Panc1 (cell line): ENCODE data around the gene MRPS9. TPM values are rescaled to one million over a fixed set of nuclear protein-coding genes. Genes with fewer than 3 reads are reported as not detected.

Source experiments
- ATAC-seq: fragments of 200-7000 bp; cut with Tn5 transposase; 2 replicates; pipeline ENCODE4 v1.9.1; 2020; ENCODE audit warnings: mild to moderate bottlenecking, moderate library complexity
- BruUV-seq: library from RNA; stranded (reverse); fragments of 400-500 nt; replicated peaks from 2 replicates; lab custom pipeline; 2021; lab: Mats Ljungman, UMichigan
- CTCF ChIA-PET: fragments of 300-600 bp; sonication (Branson Sonifier 250); formaldehyde crosslinking; loops from one replicate; lab custom pipeline; 2022; ENCODE audit warnings: antibody characterized with exemption; lab: Charles Lee
- POLR2A ChIA-PET: fragments of 300-600 bp; sonication (Branson Sonifier 250); formaldehyde crosslinking; loops from one replicate; lab custom pipeline; 2022; ENCODE audit warnings: antibody characterized with exemption; lab: Charles Lee
- DNase-seq: peaks from one replicate; pipeline ENCODE4 v3.0.0-alpha.2; 2010; ENCODE audit warnings: low read depth, low spot score
- H3K27ac ChIP-seq: 2 replicates; pipeline ENCODE4 v1.5.1; 2011; ENCODE audit warnings: mild to moderate bottlenecking, low read length, inconsistent platforms
- H3K27me3 ChIP-seq: fragments of 200-500 bp; sonication (Bioruptor generic); 2 replicates; pipeline ENCODE4 v1.6.0; 2014; ENCODE audit warnings: low read length, inconsistent platforms; ENCODE audit not compliant: control insufficient read depth, insufficient read depth
- H3K36me3 ChIP-seq: fragments of 200-500 bp; sonication (Bioruptor generic); 2 replicates; pipeline ENCODE4 v1.5.1; 2014; ENCODE audit warnings: inconsistent platforms, mild to moderate bottlenecking, low read length, moderate library complexity; ENCODE audit not compliant: control insufficient read depth, insufficient read depth
- H3K4me1 ChIP-seq: 2 replicates; pipeline ENCODE4 v1.5.1; 2011; ENCODE audit warnings: inconsistent platforms, mild to moderate bottlenecking, low read length, moderate library complexity; ENCODE audit not compliant: control insufficient read depth, insufficient read depth
- H3K4me3 ChIP-seq, 2 experiments: 2 replicates each; pipeline ENCODE4 v1.5.1; 2011 to 2012; ENCODE audit warnings: low read depth in 2 of 2, low read length in 2 of 2, mild to moderate bottlenecking in 2 of 2, inconsistent platforms in 1 of 2, moderate library complexity in 1 of 2
- H3K9me3 ChIP-seq: fragments of 200-500 bp; sonication (Bioruptor generic); 2 replicates; pipeline ENCODE4 v1.5.1; 2014; ENCODE audit warnings: low read depth, mild to moderate bottlenecking, inconsistent platforms, low read length, moderate library complexity; ENCODE audit not compliant: control insufficient read depth, insufficient read depth
- POLR2AphosphoS5 ChIP-seq: IDR thresholded peaks from 2 replicates; pipeline ENCODE4 v1.6.1; 2012; ENCODE audit warnings: mild to moderate bottlenecking, low read depth, low read length, moderate library complexity
- SIN3A ChIP-seq: IDR thresholded peaks from 2 replicates; pipeline ENCODE4 v1.6.1; 2012; ENCODE audit warnings: low read depth, mild to moderate bottlenecking, low read length, moderate library complexity, borderline replicate concordance; ENCODE audit not compliant: insufficient read depth
- TCF7L2 ChIP-seq: IDR thresholded peaks from 2 replicates; pipeline ENCODE4 v1.6.1; 2011; ENCODE audit warnings: mild to moderate bottlenecking, low read depth, low read length, inconsistent platforms
- in situ Hi-C: cut with HindIII; loops from 2 replicates; pipeline ENCODE4 v1.10.0; 2016; ENCODE audit warnings: low sequenced_read_pairs, low pct_unique_long_range_greater_than_20kb
- intact Hi-C: fragments of 100-400 bp; cut with micrococcal nuclease; formaldehyde crosslinking; loops from one replicate; pipeline ENCODE4 v1.10.0; 2022; ENCODE audit not compliant: unreplicated experiment
- total RNA-seq: library from RNA; stranded (reverse); gene quantifications from one replicate; pipeline ENCODE4 v1.2.1, GENCODE V29; 2021; ENCODE audit not compliant: unreplicated experiment
- TF ChIP-seq, protein P1 (sequence below), 2 experiments: IDR thresholded peaks; 2 replicates each; pipeline ENCODE4 v1.6.1; 2011 to 2012; ENCODE audit warnings: low read depth in 2 of 2, control low read depth in 1 of 2, low read length in 1 of 2, mild to moderate bottlenecking in 1 of 2, moderate library complexity in 1 of 2; ENCODE audit not compliant: insufficient read depth in 1 of 2
- TF ChIP-seq, protein P2 (sequence below): fragments of 450-650 bp; IDR thresholded peaks from 2 replicates; pipeline ENCODE4 v1.5.1; 2017; ENCODE audit warnings: mild to moderate bottlenecking

Gene MRPS9
- total RNA-seq, 1 experiment from 2014 or later = 27.4 TPM

DNA sequence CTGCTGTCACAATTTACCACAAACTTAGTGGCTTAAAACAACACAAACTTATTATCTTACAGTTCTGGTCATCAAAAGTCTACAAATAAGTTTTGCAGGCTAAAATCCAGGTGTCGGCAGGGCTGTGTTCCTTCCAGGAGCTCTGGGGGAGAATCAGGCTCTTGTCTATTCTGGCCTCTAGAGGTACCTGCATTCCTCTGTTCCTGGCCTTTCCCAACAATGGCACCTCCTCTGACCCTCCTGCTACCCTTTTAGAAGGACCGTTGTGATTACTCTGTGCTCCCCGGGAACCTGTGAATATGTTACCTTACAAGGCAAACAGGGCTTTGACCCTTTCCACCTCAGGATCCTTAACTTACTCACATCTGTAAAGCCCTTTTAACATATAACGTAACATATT, 98.5 kb downstream of the MRPS9 start:
- ATAC-seq = no peak
- H3K36me3 ChIP-seq = no peaks in the 10 kb centered on the region
- no TSS peak for BruUV-seq
- no peaks in the 10 kb centered on the region for H3K4me1 ChIP-seq
- no peak overlapping the region for H3K27ac ChIP-seq
- POLR2A ChIA-PET = no interaction called here
- TF ChIP-seq, protein P1, sequence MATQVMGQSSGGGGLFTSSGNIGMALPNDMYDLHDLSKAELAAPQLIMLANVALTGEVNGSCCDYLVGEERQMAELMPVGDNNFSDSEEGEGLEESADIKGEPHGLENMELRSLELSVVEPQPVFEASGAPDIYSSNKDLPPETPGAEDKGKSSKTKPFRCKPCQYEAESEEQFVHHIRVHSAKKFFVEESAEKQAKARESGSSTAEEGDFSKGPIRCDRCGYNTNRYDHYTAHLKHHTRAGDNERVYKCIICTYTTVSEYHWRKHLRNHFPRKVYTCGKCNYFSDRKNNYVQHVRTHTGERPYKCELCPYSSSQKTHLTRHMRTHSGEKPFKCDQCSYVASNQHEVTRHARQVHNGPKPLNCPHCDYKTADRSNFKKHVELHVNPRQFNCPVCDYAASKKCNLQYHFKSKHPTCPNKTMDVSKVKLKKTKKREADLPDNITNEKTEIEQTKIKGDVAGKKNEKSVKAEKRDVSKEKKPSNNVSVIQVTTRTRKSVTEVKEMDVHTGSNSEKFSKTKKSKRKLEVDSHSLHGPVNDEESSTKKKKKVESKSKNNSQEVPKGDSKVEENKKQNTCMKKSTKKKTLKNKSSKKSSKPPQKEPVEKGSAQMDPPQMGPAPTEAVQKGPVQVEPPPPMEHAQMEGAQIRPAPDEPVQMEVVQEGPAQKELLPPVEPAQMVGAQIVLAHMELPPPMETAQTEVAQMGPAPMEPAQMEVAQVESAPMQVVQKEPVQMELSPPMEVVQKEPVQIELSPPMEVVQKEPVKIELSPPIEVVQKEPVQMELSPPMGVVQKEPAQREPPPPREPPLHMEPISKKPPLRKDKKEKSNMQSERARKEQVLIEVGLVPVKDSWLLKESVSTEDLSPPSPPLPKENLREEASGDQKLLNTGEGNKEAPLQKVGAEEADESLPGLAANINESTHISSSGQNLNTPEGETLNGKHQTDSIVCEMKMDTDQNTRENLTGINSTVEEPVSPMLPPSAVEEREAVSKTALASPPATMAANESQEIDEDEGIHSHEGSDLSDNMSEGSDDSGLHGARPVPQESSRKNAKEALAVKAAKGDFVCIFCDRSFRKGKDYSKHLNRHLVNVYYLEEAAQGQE (IDR thresholded peaks at IDR 0.05; ENCODE audit: insufficient read depth in 1 of 2, low read depth in 2 of 2, low read length in 1 of 2) = no peak
- TF ChIP-seq, protein P2, sequence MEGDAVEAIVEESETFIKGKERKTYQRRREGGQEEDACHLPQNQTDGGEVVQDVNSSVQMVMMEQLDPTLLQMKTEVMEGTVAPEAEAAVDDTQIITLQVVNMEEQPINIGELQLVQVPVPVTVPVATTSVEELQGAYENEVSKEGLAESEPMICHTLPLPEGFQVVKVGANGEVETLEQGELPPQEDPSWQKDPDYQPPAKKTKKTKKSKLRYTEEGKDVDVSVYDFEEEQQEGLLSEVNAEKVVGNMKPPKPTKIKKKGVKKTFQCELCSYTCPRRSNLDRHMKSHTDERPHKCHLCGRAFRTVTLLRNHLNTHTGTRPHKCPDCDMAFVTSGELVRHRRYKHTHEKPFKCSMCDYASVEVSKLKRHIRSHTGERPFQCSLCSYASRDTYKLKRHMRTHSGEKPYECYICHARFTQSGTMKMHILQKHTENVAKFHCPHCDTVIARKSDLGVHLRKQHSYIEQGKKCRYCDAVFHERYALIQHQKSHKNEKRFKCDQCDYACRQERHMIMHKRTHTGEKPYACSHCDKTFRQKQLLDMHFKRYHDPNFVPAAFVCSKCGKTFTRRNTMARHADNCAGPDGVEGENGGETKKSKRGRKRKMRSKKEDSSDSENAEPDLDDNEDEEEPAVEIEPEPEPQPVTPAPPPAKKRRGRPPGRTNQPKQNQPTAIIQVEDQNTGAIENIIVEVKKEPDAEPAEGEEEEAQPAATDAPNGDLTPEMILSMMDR = no peak
- TF ChIP-seq POLR2AphosphoS5 (no peak), SIN3A (no peak), TCF7L2 (no peak)
- in situ Hi-C loops (no loop called here), intact Hi-C loops (no loop called here)
- no peaks in the 10 kb centered on the region for H3K9me3 ChIP-seq
- DNase-seq = no peak
- no peak overlapping the region for H3K4me3 ChIP-seq
- 0 out of 2 replicates have a peak, but pooled peaks cover 4% of the 10 kb centered on the region for H3K27me3 ChIP-seq
- CTCF ChIA-PET = no interaction called here

DNA sequence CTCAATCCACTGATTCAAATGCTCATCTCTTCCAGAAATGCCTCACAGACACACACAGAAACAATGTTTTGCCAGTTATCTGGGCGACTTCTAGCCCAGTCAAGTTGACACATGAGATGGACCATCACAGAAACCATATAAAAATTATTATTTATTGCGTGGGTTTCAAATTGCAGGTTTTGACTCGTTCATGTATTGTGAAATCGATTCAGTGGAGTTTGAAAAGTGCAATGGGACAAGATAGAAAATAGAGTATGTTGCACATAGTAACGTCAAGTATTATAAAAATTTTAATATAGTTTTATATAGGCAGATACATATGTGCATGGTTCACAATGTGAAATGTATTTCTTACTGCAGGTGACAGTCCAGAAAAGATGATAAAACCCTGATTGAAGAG, 100.8 kb downstream of the MRPS9 start:
- H3K27ac ChIP-seq = no peak overlapping the region
- ChIA-PET POLR2A (no interaction called here), CTCF (no interaction called here)
- H3K36me3 ChIP-seq = no peaks in the 10 kb centered on the region
- intact Hi-C loops = no loop called here
- BruUV-seq = no TSS peak
- peaks cover 10% of the 10 kb centered on the region for H3K27me3 ChIP-seq
- H3K9me3 ChIP-seq = no peaks in the 10 kb centered on the region
- DNase-seq = no peak
- TF ChIP-seq POLR2AphosphoS5 (no peak), TCF7L2 (no peak), SIN3A (no peak)
- TF ChIP-seq, protein P1 (IDR thresholded peaks at IDR 0.05; ENCODE audit: insufficient read depth in 1 of 2, low read depth in 2 of 2, low read length in 1 of 2) = no peak
- TF ChIP-seq, protein P2 = no peak
- ATAC-seq = no peak
- no peak overlapping the region for H3K4me3 ChIP-seq
- peaks cover 3% of the 10 kb centered on the region; the same call in 1 of the 2 replicates for H3K4me1 ChIP-seq
- in situ Hi-C loops = no loop called here
